NCI-H1105 (cell line): ENCODE measurements around the gene NT5E.
A peak's percentile ranks its signal among the peaks of the same experiment; 100 is the strongest.
"Not testable (repeated sequence)": the region's sequence is repeated elsewhere in the genome, so short reads cannot be mapped to it uniquely, and the experiment has no call there.

Experiments
- DNase-seq: peaks from one replicate; lab custom pipeline; 2025; lab: John Stamatoyannopoulos, UW

NT5E gene

GRCh38 chr6:85493389-85493788 is 43.5 kb downstream of the NT5E start:
- DNase-seq, result no peak

- DNase-seq, result no peak
Observed at GRCh38 chr6:85494547-85495536, 45.0 kb downstream of the NT5E start.

GRCh38 chr6:85496009-85496579 is 46.2 kb downstream of the NT5E start:
- no peak for DNase-seq

- DNase-seq, result no peak
Observed at GRCh38 chr6:85496856-85497255, 47.0 kb downstream of the NT5E start.

GRCh38 chr6:85498596-85499258 is 48.8 kb downstream of the NT5E start:
- DNase-seq, result peak; percentile 43

- no peak for DNase-seq
Observed at GRCh38 chr6:85506441-85507093, 56.7 kb downstream of the NT5E start.

- no peak for DNase-seq
Observed at GRCh38 chr6:85516168-85516567, 66.3 kb downstream of the NT5E start.

GRCh38 chr6:85524281-85524680 is 74.4 kb downstream of the NT5E start:
- not testable (repeated sequence) for DNase-seq

- no peak for DNase-seq
Observed at GRCh38 chr6:85537055-85537494, 87.2 kb downstream of the NT5E start.

- DNase-seq, result no peak
Observed at GRCh38 chr6:85544776-85545175, 94.9 kb downstream of the NT5E start.
